ENCODE measurements around the gene GJB2.

The GJB2 gene

GRCh38 chr13:20175907-20176652 lies 16.7 kb downstream of the GJB2 start:
- TF ChIP-seq CTCF (IDR thresholded peaks at IDR 0.05; ENCODE audit: low read depth, low read length, missing control alignments): no peak
- in situ Hi-C loops (cut with HindIII; ENCODE audit: low pct_ligation_motif_present, low sequenced_read_pairs): loop anchor here (25.0 kb wide), 1 partner anchor 236 kb away; no protein-coding TSS in a partner anchor
- Histone ChIP-seq H3K27me3 (replicated peaks) (peaks cover 36% of the 10 kb centered on the region), H3K4me3 (ENCODE audit: low read depth, low read length) (no peak overlapping the region), H3K36me3 (replicated peaks) (no peaks in the 10 kb centered on the region), H3K27ac (no peak overlapping the region)
- DNase-seq: no peak

GRCh38 chr13:20175406-20175794 lies 17.3 kb downstream of the GJB2 start:
- Histone ChIP-seq H3K4me3 (ENCODE audit: low read depth, low read length) (no peak overlapping the region), H3K27ac (no peak overlapping the region), H3K27me3 (replicated peaks) (peaks cover 34% of the 10 kb centered on the region), H3K36me3 (replicated peaks) (no peaks in the 10 kb centered on the region)
- no peak for DNase-seq
- in situ Hi-C loops (cut with HindIII; ENCODE audit: low pct_ligation_motif_present, low sequenced_read_pairs): loop anchor here (25.0 kb wide), 1 partner anchor 237 kb away; no protein-coding TSS in a partner anchor
- TF ChIP-seq CTCF (IDR thresholded peaks at IDR 0.05; ENCODE audit: low read depth, low read length, missing control alignments): no peak

- DNase-seq: peak; percentile 91
- Histone ChIP-seq H3K4me3 (ENCODE audit: low read depth, low read length) (peak overlapping the region; percentile 26), H3K27ac (no peak overlapping the region), H3K27me3 (replicated peaks) (peaks cover 32% of the 10 kb centered on the region), H3K36me3 (replicated peaks) (no peaks in the 10 kb centered on the region)
- in situ Hi-C loops (cut with HindIII; ENCODE audit: low pct_ligation_motif_present, low sequenced_read_pairs): loop anchor here (25.0 kb wide), 1 partner anchor 237 kb away; no protein-coding TSS in a partner anchor
- TF ChIP-seq CTCF (IDR thresholded peaks at IDR 0.05; ENCODE audit: low read depth, low read length, missing control alignments): no peak
Measured at GRCh38 chr13:20174656-20175405, 17.9 kb downstream of the GJB2 start.

- no peak overlapping the region for H3K4me3 ChIP-seq (ENCODE audit: low read depth, low read length)
- no peak overlapping the region for H3K27ac ChIP-seq
- in situ Hi-C loops (cut with HindIII; ENCODE audit: low pct_ligation_motif_present, low sequenced_read_pairs): no loop called here
- DNase-seq: no peak
- TF ChIP-seq CTCF (IDR thresholded peaks at IDR 0.05; ENCODE audit: low read depth, low read length, missing control alignments): no peak
- H3K27me3 ChIP-seq (replicated peaks): peaks cover 23% of the 10 kb centered on the region
- no peaks in the 10 kb centered on the region for H3K36me3 ChIP-seq (replicated peaks)
Measured at GRCh38 chr13:20173116-20173746, 19.5 kb downstream of the GJB2 start.

- no peak for DNase-seq
- H3K27ac ChIP-seq: no peak overlapping the region
Measured at GRCh38 chr13:20171364-20171763, 21.4 kb downstream of the GJB2 start.

More at GRCh38 chr13:20171364-20171763, 21.4 kb downstream of the GJB2 start:
- no peaks in the 10 kb centered on the region for H3K36me3 ChIP-seq (replicated peaks)
- no peak for TF ChIP-seq CTCF (IDR thresholded peaks at IDR 0.05; ENCODE audit: low read depth, low read length, missing control alignments)
- H3K4me3 ChIP-seq (ENCODE audit: low read depth, low read length): no peak overlapping the region
- in situ Hi-C loops (cut with HindIII; ENCODE audit: low pct_ligation_motif_present, low sequenced_read_pairs): no loop called here
- peaks cover 14% of the 10 kb centered on the region for H3K27me3 ChIP-seq (replicated peaks)

Data from brain microvascular endothelial cell (primary cell).